Transverse colon (tissue), 4 donors: ENCODE measurements around the gene GET4. TPM values are rescaled to one million over a fixed set of nuclear protein-coding genes. Genes with fewer than 3 reads are reported as not detected.

ENCODE experiments used
- DNase-seq: peaks from one replicate; pipeline ENCODE4 v3.0.0-alpha.2; 2019
- H3K27ac ChIP-seq, 4 donors: fragments of 200-600 bp; sonication (generic); 2 replicates each; pipeline ENCODE4 v1.5.1; 2016 to 2018; ENCODE audit warnings: inconsistent platforms in 4 of 4
- H3K27me3 ChIP-seq: fragments of 200-600 bp; sonication (generic); 2 replicates; pipeline ENCODE4 v1.5.1; 2017; ENCODE audit warnings: inconsistent platforms
- H3K36me3 ChIP-seq, 4 donors: fragments of 200-600 bp; sonication (generic); 2 replicates each; pipeline ENCODE4 v1.5.1; 2017 to 2019; ENCODE audit warnings: inconsistent platforms in 4 of 4
- H3K4me1 ChIP-seq, 4 donors: fragments of 200-600 bp; sonication (generic); 2 replicates each; pipeline ENCODE4 v1.5.1; 2017 to 2020; ENCODE audit warnings: inconsistent platforms in 4 of 4
- H3K4me3 ChIP-seq, 4 donors: fragments of 200-600 bp; sonication (generic); 1 replicate in 1 of 4; 2 replicates in 3 of 4; pipeline versions ENCODE4 v1.5.1 to v1.6.1; 2017 to 2019; ENCODE audit warnings: inconsistent platforms in 4 of 4
- H3K9me3 ChIP-seq, 2 donors: fragments of 200-600 bp; sonication (generic); 2 replicates each; pipeline ENCODE4 v1.5.1; 2017 to 2019; ENCODE audit warnings: inconsistent platforms in 2 of 2
- CTCF ChIP-seq, 5 experiments: fragments of 200-600 bp in 3 of 5; fragments of 450-650 bp in 2 of 5; sonication (generic) in 3 of 5; IDR thresholded peaks; 1 replicate in 2 of 5; 2 replicates in 3 of 5; pipeline ENCODE4 v1.5.1; 2016 to 2017; ENCODE audit warnings: antibody characterized with exemption in 5 of 5, inconsistent platforms in 3 of 5, mild to moderate bottlenecking in 2 of 5, moderate library complexity in 1 of 5
- EP300 ChIP-seq: sonication (generic); formaldehyde crosslinking; IDR thresholded peaks from one replicate; pipeline ENCODE4 v1.6.1; 2017; ENCODE audit warnings: antibody characterized with exemption, low read depth
- POLR2A ChIP-seq: fragments of 450-650 bp; IDR thresholded peaks from one replicate; pipeline ENCODE4 v1.6.1; 2016; ENCODE audit warnings: antibody characterized with exemption, mild to moderate bottlenecking, moderate library complexity
- POLR2AphosphoS5 ChIP-seq, 3 donors: sonication (generic); formaldehyde crosslinking; IDR thresholded peaks; one replicate each; pipeline ENCODE4 v1.6.1; 2016; ENCODE audit warnings: antibody characterized with exemption in 3 of 3
- WGBS, 2 donors: methylation state at CpG; one replicate each; pipeline ENCODE4 v1.1.5; 2018; ENCODE audit warnings: low coverage in 1 of 2; 5-methylcytosine and 5-hydroxymethylcytosine counted together
- in situ Hi-C, 4 donors: fragments of 200-750 bp; cut with MboI; loops; one replicate each; pipeline versions ENCODE4 v1.15.0 to v1.15.1; 2017; ENCODE audit warnings: low sequenced_read_pairs in 3 of 4, low pct_ligation_motif_present in 1 of 4, low pct_unique_long_range_greater_than_20kb in 1 of 4
- intact Hi-C: fragments of 100-400 bp; cut with DNase I; formaldehyde crosslinking; loops from one replicate; pipeline ENCODE4 v1.15.1; 2023; ENCODE audit warnings: low total_unique reads
- total RNA-seq, 4 donors: library from RNA; depleted of rRNA; stranded (reverse); fragments of >200 nt; gene quantifications; one replicate each; pipeline ENCODE4 v1.1.0, GENCODE V29; 2016

The GET4 gene
- total RNA-seq, 4 donors from 2014 or later = 49.4 to 116 (median 85.2) TPM

- Histone ChIP-seq H3K27ac (no peak overlapping the region), H3K9me3 (no peaks in the 10 kb centered on the region), H3K27me3 (no peaks in the 10 kb centered on the region), H3K4me1 (peaks cover 10 to 36% (median 20%) of the 10 kb centered on the region in 4 donors), H3K36me3 (peaks cover 0 to 7% (median 0%) of the 10 kb centered on the region in 4 donors), H3K4me3 (no peak overlapping the region)
- no peak for DNase-seq
- TF ChIP-seq POLR2A (no peak), POLR2AphosphoS5 (IDR thresholded peaks at IDR 0.05) (no peak), CTCF (IDR thresholded peaks at IDR 0.05) (no peak), EP300 (no peak)
- in situ Hi-C loops = no loop called here
- intact Hi-C loops = no loop called here
- WGBS, 2 donors = 89 to 91% methylated on average over 17 to 20 of the region's 20 CpGs
These were observed 5.3 kb downstream of the GET4 start for GRCh38 chr7:881441-882234.

- Histone ChIP-seq H3K4me1 (peaks cover 10 to 34% (median 19%) of the 10 kb centered on the region in 4 donors), H3K9me3 (no peaks in the 10 kb centered on the region), H3K27ac (no peak overlapping the region), H3K27me3 (no peaks in the 10 kb centered on the region), H3K36me3 (peaks cover 0 to 16% (median 3%) of the 10 kb centered on the region in 4 donors), H3K4me3 (no peak overlapping the region)
- no peak for TF ChIP-seq POLR2A
- no peak for TF ChIP-seq CTCF (IDR thresholded peaks at IDR 0.05)
- TF ChIP-seq POLR2AphosphoS5 (IDR thresholded peaks at IDR 0.05) = no peak
- TF ChIP-seq EP300 = no peak
- 83 to 93% methylated on average over 2 to 37 of the region's 37 CpGs for WGBS, 2 donors
- in situ Hi-C loops (no loop called here), intact Hi-C loops (no loop called here)
- DNase-seq = no peak
These were observed 6.1 kb downstream of the GET4 start for GRCh38 chr7:882336-883035.

- no peak overlapping the region for H3K27ac ChIP-seq
- intact Hi-C loops (no loop called here), in situ Hi-C loops (no loop called here)
- no peak for TF ChIP-seq POLR2A
- TF ChIP-seq EP300 = no peak
- H3K9me3 ChIP-seq = no peaks in the 10 kb centered on the region
- no peaks in the 10 kb centered on the region for H3K27me3 ChIP-seq
- H3K4me3 ChIP-seq = no peak overlapping the region
- WGBS, 2 donors = 90% methylated on average over 45 of the region's 50 CpGs; no CpG with 5 or more reads in 1 of the 2 donors
- H3K4me1 ChIP-seq = peaks cover 5 to 26% (median 11%) of the 10 kb centered on the region in 4 donors
- no peak for DNase-seq
- peaks cover 0 to 22% (median 5%) of the 10 kb centered on the region in 4 donors for H3K36me3 ChIP-seq
These were observed 7.0 kb downstream of the GET4 start for GRCh38 chr7:883055-884021.

- DNase-seq = no peak
- Histone ChIP-seq H3K4me3 (no peak overlapping the region), H3K9me3 (no peaks in the 10 kb centered on the region), H3K4me1 (peaks cover 0 to 16% (median 3%) of the 10 kb centered on the region in 4 donors), H3K27ac (no peak overlapping the region), H3K36me3 (peaks cover 0 to 23% (median 5%) of the 10 kb centered on the region in 4 donors), H3K27me3 (no peaks in the 10 kb centered on the region)
- TF ChIP-seq POLR2A (no peak), POLR2AphosphoS5 (IDR thresholded peaks at IDR 0.05) (no peak), EP300 (no peak)
- 87% methylated on average over 27 of the region's 31 CpGs; no CpG with 5 or more reads in 1 of the 2 donors for WGBS, 2 donors
- in situ Hi-C loops (no loop called here), intact Hi-C loops (no loop called here)
These were observed 8.0 kb downstream of the GET4 start for GRCh38 chr7:884191-885003.
